IPS-18a (cell line): Measurements from ENCODE around the gene PCTP.

Experiments
- H3K27ac ChIP-seq: one replicate; pipeline ENCODE4 v1.5.1; 2013; ENCODE audit warnings: low read length
- H3K27me3 ChIP-seq: one replicate; pipeline ENCODE4 v1.6.1; 2013; ENCODE audit warnings: mild to moderate bottlenecking, low read length; ENCODE audit not compliant: control insufficient read depth, insufficient read depth
- H3K36me3 ChIP-seq: one replicate; pipeline ENCODE4 v1.6.1; 2013; ENCODE audit warnings: low read depth, low read length; ENCODE audit not compliant: control insufficient read depth
- H3K4me1 ChIP-seq: one replicate; pipeline ENCODE4 v1.6.1; 2013; ENCODE audit warnings: low read depth, low read length; ENCODE audit not compliant: control insufficient read depth
- H3K4me3 ChIP-seq: one replicate; pipeline ENCODE4 v1.5.1; 2013; ENCODE audit warnings: low read length
- H3K9ac ChIP-seq: one replicate; pipeline ENCODE4 v1.6.1; 2013; ENCODE audit warnings: mild to moderate bottlenecking, low read length, moderate library complexity
- H3K9me3 ChIP-seq: one replicate; pipeline ENCODE4 v1.6.1; 2013; ENCODE audit warnings: low read depth, low read length; ENCODE audit not compliant: control insufficient read depth

Gene PCTP

DNA sequence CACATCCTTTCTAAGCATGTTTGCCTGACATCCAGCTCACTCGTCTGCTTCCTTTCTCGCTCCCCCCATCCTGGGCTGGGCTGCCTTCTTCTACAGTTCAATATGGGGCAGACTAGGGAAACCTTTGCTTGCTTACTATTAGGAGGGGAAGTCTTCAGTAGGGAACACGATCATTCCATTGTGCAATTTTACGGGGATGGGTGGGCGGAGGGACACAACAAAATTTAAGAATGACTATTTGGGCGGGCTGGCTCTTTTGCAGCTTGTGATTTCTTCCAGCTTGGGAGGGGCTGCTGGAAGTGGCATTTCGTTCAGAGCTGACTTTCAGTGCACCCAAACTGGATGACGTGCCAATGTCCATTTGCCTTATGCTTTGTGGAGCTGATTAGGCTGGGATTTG is 25.4 kb downstream of the PCTP start:
- no peaks in the 10 kb centered on the region for H3K9me3 ChIP-seq
- no peak overlapping the region for H3K9ac ChIP-seq
- no peak overlapping the region for H3K4me3 ChIP-seq
- no peak overlapping the region for H3K27ac ChIP-seq
- H3K27me3 ChIP-seq = no peaks in the 10 kb centered on the region
- no peaks in the 10 kb centered on the region for H3K36me3 ChIP-seq
- H3K4me1 ChIP-seq = no peaks in the 10 kb centered on the region

DNA sequence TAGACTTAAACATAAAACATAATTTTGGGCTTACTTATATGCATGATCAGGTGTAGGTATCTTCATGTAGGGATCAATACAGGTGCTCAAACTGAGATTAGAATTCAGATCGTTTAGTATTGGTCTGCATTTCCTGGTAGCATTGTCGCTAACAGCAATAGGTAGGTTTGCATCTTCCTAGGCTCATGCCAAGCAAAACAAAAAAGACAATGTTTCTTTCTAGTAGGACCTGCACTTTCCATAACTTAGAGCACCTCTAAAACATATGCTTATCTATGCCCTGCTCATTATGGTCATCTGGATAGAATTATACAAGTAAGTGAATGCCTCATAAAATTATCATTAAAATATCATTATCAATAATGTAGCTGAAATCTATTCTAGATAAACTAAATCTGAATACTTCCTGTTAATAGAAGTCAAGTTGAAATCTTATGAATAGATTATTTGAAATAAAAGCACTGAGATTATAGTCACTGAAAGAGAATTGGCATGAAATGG is 26.7 kb downstream of the PCTP start:
- Histone ChIP-seq H3K9me3 (no peaks in the 10 kb centered on the region), H3K4me3 (no peak overlapping the region), H3K27ac (no peak overlapping the region)

DNA sequence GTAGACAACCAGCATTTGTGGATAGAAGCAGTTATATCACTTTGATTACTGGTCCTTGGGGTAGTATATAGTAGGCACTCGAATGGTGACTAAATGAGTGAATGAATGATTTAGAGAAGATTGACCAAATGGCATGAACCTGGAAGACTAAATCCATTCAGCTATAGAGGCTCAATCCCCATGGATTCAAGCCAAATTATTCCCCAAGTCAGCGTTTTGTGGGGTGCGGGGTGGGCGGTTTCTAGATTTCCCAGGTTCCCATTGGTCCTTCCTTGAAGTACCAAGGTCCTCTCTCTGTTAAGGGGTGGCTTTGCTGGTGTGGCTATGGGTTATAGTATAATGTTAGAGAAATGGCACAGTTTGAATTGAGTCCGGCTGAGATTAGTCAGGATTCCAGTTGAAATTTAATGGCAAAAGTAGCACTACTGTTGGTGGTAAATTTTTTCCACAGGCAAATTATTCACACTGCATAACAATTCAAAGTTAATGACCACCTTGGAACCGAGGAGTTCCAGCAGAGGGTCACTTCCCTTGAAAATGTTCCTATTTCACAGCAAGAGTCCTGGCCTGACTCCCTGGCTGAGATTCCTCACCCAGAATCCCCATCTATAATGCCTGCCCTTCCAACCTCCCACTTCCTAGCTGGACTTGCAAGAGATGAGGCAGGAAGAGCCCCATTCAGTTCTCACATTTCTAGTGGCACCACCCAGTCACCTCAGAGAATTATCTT is 27.7 kb downstream of the PCTP start:
- no peak overlapping the region for H3K9ac ChIP-seq
- H3K27ac ChIP-seq = no peak overlapping the region
- no peaks in the 10 kb centered on the region for H3K36me3 ChIP-seq
- H3K27me3 ChIP-seq = no peaks in the 10 kb centered on the region
- no peaks in the 10 kb centered on the region for H3K9me3 ChIP-seq
- no peak overlapping the region for H3K4me3 ChIP-seq
- H3K4me1 ChIP-seq = no peaks in the 10 kb centered on the region

More for the DNA sequence above, 26.7 kb downstream of the PCTP start:
- Histone ChIP-seq H3K27me3 (no peaks in the 10 kb centered on the region), H3K9ac (no peak overlapping the region), H3K4me1 (no peaks in the 10 kb centered on the region), H3K36me3 (no peaks in the 10 kb centered on the region)

DNA sequence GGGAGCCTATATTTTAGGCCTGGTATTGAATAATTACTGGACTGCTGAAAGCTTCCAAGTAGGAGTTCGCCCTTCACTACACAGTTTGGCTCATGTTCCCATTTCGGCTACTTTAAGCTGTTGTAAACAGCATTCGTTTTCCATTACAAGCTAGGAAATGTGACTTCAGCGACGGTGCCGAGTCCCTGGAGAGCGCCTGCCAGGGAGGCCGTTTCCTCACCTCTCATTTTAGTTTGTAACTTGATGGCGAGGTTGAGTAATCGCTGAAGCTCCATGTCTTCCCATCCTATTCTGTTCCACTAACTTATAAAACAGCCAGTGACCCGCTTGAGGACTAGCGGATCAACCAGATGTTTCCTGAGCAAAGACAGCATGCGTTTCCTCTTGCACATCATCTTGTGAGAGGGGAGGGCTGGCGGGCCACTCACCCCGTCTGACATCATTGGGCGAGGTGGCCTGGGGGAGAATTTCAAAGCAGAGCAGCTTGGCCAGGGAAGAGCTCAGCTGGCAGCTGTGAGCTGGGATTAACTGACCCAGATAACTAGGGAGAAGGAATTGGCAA is 32.9 kb downstream of the PCTP start:
- Histone ChIP-seq H3K27ac (no peak overlapping the region), H3K4me3 (no peak overlapping the region), H3K27me3 (no peaks in the 10 kb centered on the region), H3K36me3 (no peaks in the 10 kb centered on the region), H3K4me1 (no peaks in the 10 kb centered on the region), H3K9me3 (no peaks in the 10 kb centered on the region), H3K9ac (no peak overlapping the region)

DNA sequence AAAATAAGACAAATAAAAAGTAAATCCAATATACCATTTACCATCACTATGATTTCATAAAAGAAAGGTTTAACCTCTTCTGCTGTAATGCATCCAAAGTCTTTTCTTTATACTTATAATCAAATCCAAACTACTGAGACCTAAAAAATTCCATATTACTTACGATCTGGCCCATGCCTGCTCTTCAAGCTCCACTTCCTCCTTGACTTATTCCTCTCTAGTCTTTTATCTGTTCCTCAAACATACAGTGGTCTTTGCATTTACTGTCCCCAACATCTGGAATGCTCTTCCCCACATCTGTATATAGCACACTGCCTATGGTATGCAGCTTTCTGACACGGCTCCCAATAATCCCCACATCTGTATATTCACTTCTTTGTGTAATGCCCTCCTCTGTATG is 33.8 kb downstream of the PCTP start:
- Histone ChIP-seq H3K36me3 (no peaks in the 10 kb centered on the region), H3K9ac (no peak overlapping the region), H3K27me3 (no peaks in the 10 kb centered on the region), H3K4me1 (no peaks in the 10 kb centered on the region), H3K4me3 (no peak overlapping the region), H3K9me3 (no peaks in the 10 kb centered on the region), H3K27ac (no peak overlapping the region)

DNA sequence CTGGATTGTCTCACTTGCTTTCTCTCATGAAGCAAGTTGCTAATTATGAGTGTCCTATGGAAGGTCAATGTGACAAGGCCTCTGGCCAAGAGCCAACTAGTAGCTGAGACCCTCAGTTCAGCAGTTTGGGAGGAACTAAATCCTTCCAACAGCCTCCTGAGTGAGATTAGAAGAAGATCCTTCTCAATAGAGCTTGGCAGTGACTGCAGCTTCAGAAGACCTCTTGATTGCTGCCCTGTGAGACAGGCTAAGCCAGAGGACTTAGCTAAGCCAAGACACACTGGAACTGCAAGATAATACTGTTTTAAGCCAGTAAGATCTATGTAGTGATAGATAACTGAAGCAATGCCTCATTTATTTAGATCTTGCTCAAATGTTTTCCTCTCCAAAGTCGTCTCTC is 34.3 kb downstream of the PCTP start:
- no peak overlapping the region for H3K9ac ChIP-seq
- H3K4me1 ChIP-seq = no peaks in the 10 kb centered on the region
- H3K4me3 ChIP-seq = no peak overlapping the region
- no peaks in the 10 kb centered on the region for H3K36me3 ChIP-seq
- H3K9me3 ChIP-seq = no peaks in the 10 kb centered on the region
- H3K27ac ChIP-seq = no peak overlapping the region
- H3K27me3 ChIP-seq = no peaks in the 10 kb centered on the region

DNA sequence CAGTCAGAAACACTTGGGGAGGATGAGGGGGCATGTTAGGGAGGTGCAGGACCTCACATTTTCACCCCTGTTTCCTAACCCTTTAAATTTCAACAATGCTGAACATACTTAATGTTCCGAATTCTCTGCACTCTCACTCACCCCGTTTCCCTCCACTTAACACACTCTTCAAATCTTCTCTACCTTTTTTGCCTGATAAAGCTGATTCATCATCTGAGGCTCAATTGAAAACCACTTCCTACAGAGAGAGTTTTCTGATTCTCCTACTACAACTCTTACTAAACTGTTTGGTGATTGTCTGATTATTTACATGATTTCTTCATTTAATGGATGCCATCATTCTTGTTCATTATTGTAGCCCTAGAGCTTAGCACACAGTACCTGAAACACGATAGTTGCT is 42.4 kb downstream of the PCTP start:
- Histone ChIP-seq H3K27me3 (no peaks in the 10 kb centered on the region), H3K4me1 (no peaks in the 10 kb centered on the region), H3K4me3 (no peak overlapping the region), H3K27ac (no peak overlapping the region), H3K9me3 (no peaks in the 10 kb centered on the region), H3K36me3 (no peaks in the 10 kb centered on the region), H3K9ac (no peak overlapping the region)

DNA sequence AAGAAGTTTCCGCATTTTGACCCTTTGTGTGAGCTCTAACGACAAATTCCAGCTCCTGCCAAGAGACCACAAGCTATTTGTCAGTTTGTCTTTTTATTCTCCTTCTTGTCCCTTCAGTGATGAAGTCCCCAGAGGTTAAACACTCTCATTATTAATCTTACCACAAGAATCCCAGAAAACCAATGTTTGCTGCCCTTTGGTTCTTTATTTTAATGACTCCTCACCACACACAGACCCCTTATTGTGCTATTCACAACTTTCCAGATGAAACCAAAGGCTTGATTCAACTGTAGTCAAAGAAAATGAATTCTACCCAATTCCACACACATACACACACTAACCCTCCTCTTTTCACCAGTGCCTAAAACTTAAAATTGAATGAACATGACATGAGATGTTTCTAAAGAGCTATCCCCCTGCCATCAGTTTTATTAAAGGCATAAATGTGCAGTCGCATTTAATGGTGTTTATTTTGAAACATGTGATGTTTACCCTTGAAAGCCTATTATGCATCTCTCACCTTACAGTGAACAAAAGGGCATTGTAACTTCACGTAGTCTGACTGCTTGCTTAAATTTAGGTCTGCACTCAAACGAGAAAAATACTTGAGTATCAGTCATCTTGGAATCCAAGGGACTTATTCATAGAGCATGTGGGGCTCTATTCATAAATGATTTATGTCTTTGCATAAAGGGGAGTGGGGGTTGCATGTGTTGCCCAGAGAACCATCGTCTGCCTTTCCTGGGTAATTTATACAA is 44.1 kb downstream of the PCTP start:
- no peaks in the 10 kb centered on the region for H3K9me3 ChIP-seq
- H3K4me1 ChIP-seq = no peaks in the 10 kb centered on the region
- no peak overlapping the region for H3K27ac ChIP-seq
- no peaks in the 10 kb centered on the region for H3K27me3 ChIP-seq
- no peaks in the 10 kb centered on the region for H3K36me3 ChIP-seq
- no peak overlapping the region for H3K4me3 ChIP-seq
- H3K9ac ChIP-seq = no peak overlapping the region

DNA sequence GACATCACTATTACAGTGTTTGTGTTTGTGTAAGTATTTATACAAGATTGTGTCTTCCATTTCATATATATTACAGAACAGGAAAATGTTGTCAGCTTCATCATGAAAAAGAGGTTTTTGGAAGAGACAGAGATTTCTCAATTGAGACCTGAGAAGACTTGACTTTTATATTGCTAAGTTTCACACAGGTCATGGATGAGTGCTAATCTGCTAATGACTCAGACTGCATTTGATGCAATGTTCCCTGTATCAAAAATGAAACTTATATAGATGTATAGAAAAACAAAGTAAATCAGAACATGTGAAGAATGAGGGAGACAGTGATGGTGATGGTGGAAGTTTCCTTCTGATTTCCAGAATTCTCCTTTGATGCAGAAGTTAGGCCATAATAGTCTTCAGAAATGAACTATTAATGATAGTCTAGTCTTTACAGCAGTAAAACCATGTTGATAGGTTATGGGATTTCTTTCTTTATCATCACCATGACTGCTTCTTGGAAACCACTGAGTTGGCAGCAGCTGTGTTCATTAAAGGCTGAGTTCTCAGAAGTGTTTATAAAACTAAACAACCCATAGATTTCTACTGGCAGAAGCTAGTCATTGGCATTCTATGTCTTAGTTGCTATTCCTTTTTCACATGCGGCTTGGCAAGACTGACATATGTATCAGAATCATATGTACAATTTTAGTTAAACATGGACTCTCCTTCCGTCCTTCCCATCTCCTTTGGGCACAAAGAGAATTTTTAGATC is 56.1 kb downstream of the PCTP start:
- H3K9me3 ChIP-seq = no peaks in the 10 kb centered on the region
- H3K4me3 ChIP-seq = no peak overlapping the region
- no peak overlapping the region for H3K27ac ChIP-seq
- H3K9ac ChIP-seq = no peak overlapping the region
- no peaks in the 10 kb centered on the region for H3K4me1 ChIP-seq
- H3K36me3 ChIP-seq = no peaks in the 10 kb centered on the region
- no peaks in the 10 kb centered on the region for H3K27me3 ChIP-seq

DNA sequence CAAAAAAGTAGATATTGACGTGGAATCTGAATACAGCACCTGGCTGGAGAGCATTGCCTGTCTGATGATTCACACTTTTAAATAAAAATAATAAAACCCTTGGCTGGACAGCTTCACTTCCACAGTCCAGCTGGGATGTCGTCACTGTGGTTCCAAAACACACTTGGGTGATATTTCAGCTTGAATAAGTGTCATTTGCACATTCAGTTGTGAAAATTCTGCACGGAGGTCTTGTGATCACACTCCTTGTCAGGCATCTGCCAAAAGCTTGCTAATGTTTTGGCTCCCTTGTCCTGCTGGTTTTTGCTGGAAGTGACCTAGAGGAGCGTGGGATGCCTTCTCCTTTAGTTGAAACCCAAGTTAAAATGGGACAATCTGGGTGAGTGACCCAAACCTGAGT is 60.7 kb downstream of the PCTP start:
- no peaks in the 10 kb centered on the region for H3K27me3 ChIP-seq
- no peak overlapping the region for H3K9ac ChIP-seq
- no peak overlapping the region for H3K27ac ChIP-seq
- H3K36me3 ChIP-seq = no peaks in the 10 kb centered on the region
- H3K4me1 ChIP-seq = no peaks in the 10 kb centered on the region
- H3K4me3 ChIP-seq = no peak overlapping the region
- no peaks in the 10 kb centered on the region for H3K9me3 ChIP-seq

DNA sequence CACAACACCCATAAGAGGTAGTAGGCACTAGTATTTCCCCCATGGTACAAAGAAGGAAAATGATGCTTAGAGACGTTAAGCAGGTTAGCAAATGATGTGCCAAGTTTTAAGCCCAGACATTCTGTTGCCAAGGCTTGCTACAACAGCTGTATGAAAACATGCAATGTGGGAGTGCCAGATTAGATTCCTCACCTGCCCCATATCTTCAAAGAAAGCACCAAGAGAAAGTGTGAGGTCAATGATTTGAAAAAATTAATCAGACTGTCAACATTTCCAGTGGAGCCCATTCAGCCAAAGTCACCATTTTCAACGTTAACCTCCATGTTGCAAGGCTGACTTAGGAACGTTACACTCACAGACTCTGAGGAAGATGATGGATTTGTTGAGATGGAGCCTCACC is 61.5 kb downstream of the PCTP start:
- Histone ChIP-seq H3K27ac (no peak overlapping the region), H3K27me3 (no peaks in the 10 kb centered on the region), H3K4me3 (no peak overlapping the region), H3K36me3 (no peaks in the 10 kb centered on the region), H3K9ac (no peak overlapping the region), H3K9me3 (no peaks in the 10 kb centered on the region), H3K4me1 (no peaks in the 10 kb centered on the region)
